Left ventricle myocardium inferior (tissue), 1 donor: ENCODE measurements around the gene NSFL1C. TPM values are rescaled to one million over a fixed set of nuclear protein-coding genes. Genes with fewer than 3 reads are reported as not detected.

Experiments used
- DNase-seq: peaks from one replicate; pipeline ENCODE4 v3.0.0-alpha.2; 2020
- H3K27ac ChIP-seq: fragments of 200-600 bp; replicated peaks from 2 replicates; pipeline ENCODE4 v1.8.0; 2021
- H3K27me3 ChIP-seq: fragments of 200-600 bp; 2 replicates; pipeline ENCODE4 v1.8.0; 2021; ENCODE audit warnings: low read depth
- H3K36me3 ChIP-seq: fragments of 200-600 bp; 2 replicates; pipeline ENCODE4 v1.8.0; 2021
- H3K4me1 ChIP-seq: fragments of 200-600 bp; 2 replicates; pipeline ENCODE4 v1.8.0; 2021
- H3K4me3 ChIP-seq: fragments of 200-600 bp; 2 replicates; pipeline ENCODE4 v1.8.0; 2021; ENCODE audit warnings: mild to moderate bottlenecking, moderate library complexity
- H3K9me3 ChIP-seq: fragments of 200-600 bp; replicated peaks from 2 replicates; pipeline ENCODE4 v1.8.0; 2021
- intact Hi-C: fragments of 100-400 bp; cut with micrococcal nuclease; formaldehyde crosslinking; loops from one replicate; pipeline ENCODE4 v1.11.0; 2022
- total RNA-seq: library from RNA; stranded (reverse); fragmentation: NEBNext Ultra II Directional; extraction: Animal tissue kit (Norgen Biotek cat#: 25700); gene quantifications from one replicate; pipeline ENCODE4 v1.2.1, GENCODE V29; 2021
- TF ChIP-seq, protein P1 (sequence below): fragments of 200-600 bp; IDR thresholded peaks from 2 replicates; pipeline ENCODE4 v1.8.0; 2021; ENCODE audit warnings: antibody characterized with exemption, mild to moderate bottlenecking, borderline replicate concordance
- donor health status: DM: no; HTN: yes; CAD: no; lungs with severe emphysema.

NSFL1C gene
- total RNA-seq, 1 donor from 2014 or later = 56.6 TPM

DNA sequence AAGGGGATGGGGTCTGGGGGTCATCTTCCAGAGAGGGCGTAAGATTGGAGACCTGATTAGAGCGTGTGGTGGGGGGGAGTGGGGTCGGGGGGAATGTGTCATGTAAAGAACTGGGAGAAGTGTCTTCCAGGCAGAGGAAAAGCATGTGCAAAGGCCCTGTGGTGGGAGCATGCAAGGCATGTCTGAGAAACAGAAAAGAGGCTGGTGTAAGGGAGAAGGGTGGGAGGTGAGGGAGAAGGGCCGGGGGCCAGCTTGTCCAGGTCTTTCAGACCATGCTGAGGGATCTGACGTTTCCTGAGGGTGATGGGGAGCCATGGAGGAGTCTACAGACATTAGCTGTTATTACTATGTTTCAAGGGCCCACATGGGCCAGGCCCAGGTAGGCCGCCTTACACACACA lies 43.4 kb downstream of the NSFL1C start:
- H3K27me3 ChIP-seq = peaks cover 21% of the 10 kb centered on the region
- TF ChIP-seq, protein P1, sequence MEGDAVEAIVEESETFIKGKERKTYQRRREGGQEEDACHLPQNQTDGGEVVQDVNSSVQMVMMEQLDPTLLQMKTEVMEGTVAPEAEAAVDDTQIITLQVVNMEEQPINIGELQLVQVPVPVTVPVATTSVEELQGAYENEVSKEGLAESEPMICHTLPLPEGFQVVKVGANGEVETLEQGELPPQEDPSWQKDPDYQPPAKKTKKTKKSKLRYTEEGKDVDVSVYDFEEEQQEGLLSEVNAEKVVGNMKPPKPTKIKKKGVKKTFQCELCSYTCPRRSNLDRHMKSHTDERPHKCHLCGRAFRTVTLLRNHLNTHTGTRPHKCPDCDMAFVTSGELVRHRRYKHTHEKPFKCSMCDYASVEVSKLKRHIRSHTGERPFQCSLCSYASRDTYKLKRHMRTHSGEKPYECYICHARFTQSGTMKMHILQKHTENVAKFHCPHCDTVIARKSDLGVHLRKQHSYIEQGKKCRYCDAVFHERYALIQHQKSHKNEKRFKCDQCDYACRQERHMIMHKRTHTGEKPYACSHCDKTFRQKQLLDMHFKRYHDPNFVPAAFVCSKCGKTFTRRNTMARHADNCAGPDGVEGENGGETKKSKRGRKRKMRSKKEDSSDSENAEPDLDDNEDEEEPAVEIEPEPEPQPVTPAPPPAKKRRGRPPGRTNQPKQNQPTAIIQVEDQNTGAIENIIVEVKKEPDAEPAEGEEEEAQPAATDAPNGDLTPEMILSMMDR = no peak
- DNase-seq = no peak
- no peaks in the 10 kb centered on the region for H3K4me1 ChIP-seq
- H3K27ac ChIP-seq = no peak overlapping the region
- H3K4me3 ChIP-seq = no peak overlapping the region
- intact Hi-C loops = no loop called here
- H3K36me3 ChIP-seq = no peaks in the 10 kb centered on the region
- H3K9me3 ChIP-seq = peaks cover 23% of the 10 kb centered on the region

DNA sequence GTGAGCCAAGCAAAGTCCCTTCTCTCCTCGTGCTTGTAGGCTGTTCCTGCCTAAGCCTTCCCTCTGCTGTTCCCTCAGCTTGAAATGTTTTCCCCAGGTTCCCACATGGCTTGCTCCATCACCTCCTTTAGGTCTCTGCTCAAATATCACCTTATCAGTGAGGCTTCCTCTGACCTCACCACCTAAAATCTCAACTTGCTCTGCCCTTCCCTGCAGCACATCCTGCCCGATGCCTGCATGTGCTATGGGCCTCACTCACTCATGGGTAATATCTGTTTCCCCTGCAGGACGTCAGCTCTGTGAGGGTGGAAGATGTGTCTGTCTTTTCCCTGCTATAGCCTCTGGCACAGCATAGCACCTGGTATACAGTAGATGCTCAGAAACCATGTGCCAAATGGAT lies 43.9 kb downstream of the NSFL1C start:
- TF ChIP-seq, protein P1 = no peak
- Histone ChIP-seq H3K27ac (no peak overlapping the region), H3K36me3 (no peaks in the 10 kb centered on the region), H3K4me1 (no peaks in the 10 kb centered on the region), H3K4me3 (no peak overlapping the region), H3K9me3 (peaks cover 23% of the 10 kb centered on the region), H3K27me3 (peaks cover 22% of the 10 kb centered on the region)
- DNase-seq = no peak
- intact Hi-C loops = no loop called here

DNA sequence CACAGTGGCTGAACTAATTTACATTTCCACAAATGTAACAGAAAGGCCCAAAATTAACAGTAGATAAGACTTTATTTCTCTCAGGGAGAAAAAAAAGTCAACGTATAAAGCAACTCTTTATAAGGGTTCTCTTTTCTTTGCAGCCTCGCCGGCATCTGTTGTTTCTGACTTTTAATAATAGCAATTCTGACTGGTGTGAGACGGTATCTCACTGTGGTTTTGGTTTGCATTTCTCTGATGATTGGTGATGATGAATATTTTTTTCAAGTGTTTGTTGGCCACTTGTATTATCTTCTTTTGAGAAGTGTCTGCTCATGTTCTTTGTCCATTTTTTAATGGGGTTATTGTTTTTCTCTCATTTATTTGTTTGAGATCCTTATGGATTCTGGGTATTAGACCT lies 46.6 kb downstream of the NSFL1C start:
- no peak for DNase-seq
- H3K27ac ChIP-seq = no peak overlapping the region
- TF ChIP-seq, protein P1 = no peak
- H3K4me3 ChIP-seq = no peak overlapping the region
- peaks cover 23% of the 10 kb centered on the region for H3K9me3 ChIP-seq
- H3K36me3 ChIP-seq = no peaks in the 10 kb centered on the region
- intact Hi-C loops = no loop called here
- H3K27me3 ChIP-seq = peaks cover 26% of the 10 kb centered on the region
- H3K4me1 ChIP-seq = no peaks in the 10 kb centered on the region

DNA sequence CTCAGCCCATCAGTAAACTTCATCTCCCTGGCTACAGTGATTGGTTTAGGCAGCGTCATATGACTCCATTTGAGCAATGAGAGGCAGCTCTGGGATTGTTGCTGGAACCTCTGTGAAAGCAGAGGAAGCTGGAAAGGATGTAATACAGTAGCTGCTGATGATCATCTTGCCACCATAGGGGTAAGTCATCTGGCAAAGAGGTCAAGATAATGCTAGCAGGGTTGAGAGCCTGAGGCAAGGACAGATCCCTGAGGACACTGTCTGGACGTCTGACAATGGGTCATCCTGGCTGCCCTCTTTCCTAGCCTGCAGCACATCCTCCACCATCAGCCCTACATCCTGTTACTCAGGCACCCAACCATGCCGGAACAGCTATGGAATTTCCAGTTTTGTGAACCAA lies 48.3 kb downstream of the NSFL1C start:
- intact Hi-C loops = no loop called here
- H3K9me3 ChIP-seq = peaks cover 23% of the 10 kb centered on the region
- TF ChIP-seq, protein P1 = no peak
- no peaks in the 10 kb centered on the region for H3K36me3 ChIP-seq
- peaks cover 20% of the 10 kb centered on the region for H3K27me3 ChIP-seq
- no peak for DNase-seq
- no peaks in the 10 kb centered on the region for H3K4me1 ChIP-seq
- no peak overlapping the region for H3K27ac ChIP-seq
- no peak overlapping the region for H3K4me3 ChIP-seq

DNA sequence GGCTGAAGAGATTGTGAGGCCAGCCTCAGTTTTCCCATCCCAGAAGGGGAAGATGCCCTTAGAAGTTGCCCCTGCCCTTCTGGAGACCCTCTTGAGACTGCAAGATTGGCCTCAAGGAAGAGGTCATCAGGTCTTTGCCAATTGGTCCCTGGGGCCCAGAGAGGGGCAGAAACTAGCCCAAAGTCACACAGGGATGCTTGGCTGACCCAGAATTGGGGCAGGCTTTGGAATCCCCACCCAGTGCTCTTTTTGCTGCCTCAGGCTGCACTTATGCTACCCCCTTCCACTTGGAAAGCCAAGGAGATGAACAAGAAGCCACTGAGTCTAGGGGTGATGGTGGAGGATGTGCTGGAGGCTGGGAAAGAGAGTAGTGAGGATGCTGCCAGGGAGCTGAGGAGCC lies 48.9 kb downstream of the NSFL1C start:
- intact Hi-C loops = no loop called here
- Histone ChIP-seq H3K27ac (no peak overlapping the region), H3K9me3 (peaks cover 23% of the 10 kb centered on the region), H3K36me3 (no peaks in the 10 kb centered on the region), H3K4me3 (no peak overlapping the region), H3K27me3 (peaks cover 15% of the 10 kb centered on the region), H3K4me1 (no peaks in the 10 kb centered on the region)
- TF ChIP-seq, protein P1 = no peak
- DNase-seq = no peak

DNA sequence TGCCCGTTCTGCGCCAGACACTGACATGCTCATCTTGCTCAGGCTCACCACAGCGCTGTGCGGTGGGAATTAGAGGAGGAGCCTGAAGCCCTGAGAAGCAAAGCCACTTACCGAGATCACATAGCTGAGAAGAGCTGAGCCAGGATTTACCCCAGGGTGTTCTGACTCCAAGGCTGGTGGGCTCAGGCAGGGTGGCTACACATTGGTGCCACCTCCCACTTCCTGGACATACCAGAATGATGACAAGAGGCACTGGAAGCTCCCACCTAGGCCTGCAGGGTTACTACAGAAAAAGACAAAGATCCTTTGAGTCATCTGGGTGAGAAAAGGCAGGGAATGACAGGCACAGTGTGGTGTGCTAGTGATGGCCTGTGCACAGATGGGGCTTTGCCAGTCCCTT lies 49.4 kb downstream of the NSFL1C start:
- Histone ChIP-seq H3K36me3 (no peaks in the 10 kb centered on the region), H3K27me3 (peaks cover 10% of the 10 kb centered on the region), H3K9me3 (peaks cover 23% of the 10 kb centered on the region), H3K27ac (no peak overlapping the region), H3K4me3 (no peak overlapping the region), H3K4me1 (no peaks in the 10 kb centered on the region)
- intact Hi-C loops = no loop called here
- TF ChIP-seq, protein P1 = no peak
- no peak for DNase-seq
